ENCODE measurements around the gene IP6K3.

IP6K3 gene

GRCh38 chr6:33684428-33684896 is 62.2 kb downstream of the IP6K3 start:
- no peak for TF ChIP-seq POLR2AphosphoS5 (IDR thresholded peaks at IDR 0.05; ENCODE audit: low read depth)
- TF ChIP-seq GABPA (IDR thresholded peaks at IDR 0.05; ENCODE audit: low read depth): no peak
- no peak for TF ChIP-seq SPI1 (IDR thresholded peaks at IDR 0.05; ENCODE audit: borderline replicate concordance, low read depth)
- TF ChIP-seq REST (IDR thresholded peaks at IDR 0.05; ENCODE audit: insufficient replicate concordance, low read depth): no peak
- TF ChIP-seq, protein P1, sequence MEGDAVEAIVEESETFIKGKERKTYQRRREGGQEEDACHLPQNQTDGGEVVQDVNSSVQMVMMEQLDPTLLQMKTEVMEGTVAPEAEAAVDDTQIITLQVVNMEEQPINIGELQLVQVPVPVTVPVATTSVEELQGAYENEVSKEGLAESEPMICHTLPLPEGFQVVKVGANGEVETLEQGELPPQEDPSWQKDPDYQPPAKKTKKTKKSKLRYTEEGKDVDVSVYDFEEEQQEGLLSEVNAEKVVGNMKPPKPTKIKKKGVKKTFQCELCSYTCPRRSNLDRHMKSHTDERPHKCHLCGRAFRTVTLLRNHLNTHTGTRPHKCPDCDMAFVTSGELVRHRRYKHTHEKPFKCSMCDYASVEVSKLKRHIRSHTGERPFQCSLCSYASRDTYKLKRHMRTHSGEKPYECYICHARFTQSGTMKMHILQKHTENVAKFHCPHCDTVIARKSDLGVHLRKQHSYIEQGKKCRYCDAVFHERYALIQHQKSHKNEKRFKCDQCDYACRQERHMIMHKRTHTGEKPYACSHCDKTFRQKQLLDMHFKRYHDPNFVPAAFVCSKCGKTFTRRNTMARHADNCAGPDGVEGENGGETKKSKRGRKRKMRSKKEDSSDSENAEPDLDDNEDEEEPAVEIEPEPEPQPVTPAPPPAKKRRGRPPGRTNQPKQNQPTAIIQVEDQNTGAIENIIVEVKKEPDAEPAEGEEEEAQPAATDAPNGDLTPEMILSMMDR (IDR thresholded peaks at IDR 0.05; ENCODE audit: insufficient read depth, low read length): no peak
- DNase-seq (ENCODE audit: low read depth in 1 of 2, low spot score in 1 of 2): no peak
- Histone ChIP-seq H3K27ac (replicated peaks) (no peak overlapping the region), H3K4me3 (replicated peaks; ENCODE audit: insufficient read depth, low read length) (no peak overlapping the region), H3K27me3 (ENCODE audit: insufficient read depth, poor library complexity, severe bottlenecking) (no peaks in the 10 kb centered on the region)

DNA sequence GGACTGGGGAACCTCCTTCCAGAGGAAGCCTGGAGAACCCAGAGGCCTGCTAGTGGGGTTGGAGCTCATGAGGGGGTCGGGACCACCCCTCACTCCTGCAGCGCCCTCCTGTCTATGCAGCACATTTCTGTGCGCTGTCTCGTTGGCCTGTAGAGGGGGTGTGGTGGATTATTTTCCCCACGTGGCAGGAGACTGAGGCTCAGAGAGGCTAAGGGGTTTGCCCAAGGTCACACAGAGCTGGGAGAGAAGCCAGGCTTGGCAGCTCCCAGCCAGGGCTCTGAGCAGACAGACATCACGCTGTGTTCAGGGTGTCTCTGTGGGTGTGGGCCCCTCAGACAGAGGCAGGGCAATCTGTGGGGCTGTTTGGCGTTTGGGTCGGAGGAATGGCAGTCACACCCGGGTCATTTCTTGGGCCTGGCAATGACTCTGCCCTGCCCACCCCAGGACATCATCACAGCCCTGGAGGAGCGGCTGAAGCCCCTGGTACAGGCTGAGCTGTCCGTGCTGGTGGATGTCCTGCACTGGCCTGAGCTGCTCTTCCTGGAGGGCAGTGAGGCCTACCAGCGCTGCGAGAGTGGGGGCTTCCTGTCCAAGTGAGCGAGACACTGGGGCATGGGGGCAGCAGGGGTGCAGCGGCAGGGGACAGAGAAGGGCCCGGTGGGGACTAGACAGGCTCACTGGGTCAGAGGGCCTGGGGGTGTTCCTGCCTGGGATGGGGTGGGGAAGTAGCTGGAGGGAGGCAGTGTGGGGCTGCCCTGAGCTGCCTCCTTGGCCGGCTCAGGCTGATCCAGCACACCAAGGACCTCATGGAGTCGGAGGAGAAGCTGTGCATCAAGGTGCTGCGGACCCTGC is 62.9 kb downstream of the IP6K3 start:
- DNase-seq (ENCODE audit: low read depth in 1 of 2, low spot score in 1 of 2): no peak
- H3K27ac ChIP-seq (replicated peaks): no peak overlapping the region
- no peak for TF ChIP-seq SPI1 (IDR thresholded peaks at IDR 0.05; ENCODE audit: borderline replicate concordance, low read depth)
- TF ChIP-seq GABPA (IDR thresholded peaks at IDR 0.05; ENCODE audit: low read depth): no peak
- TF ChIP-seq, protein P1 (IDR thresholded peaks at IDR 0.05; ENCODE audit: insufficient read depth, low read length): no peak
- no peak for TF ChIP-seq POLR2AphosphoS5 (IDR thresholded peaks at IDR 0.05; ENCODE audit: low read depth)
- no peak for TF ChIP-seq REST (IDR thresholded peaks at IDR 0.05; ENCODE audit: insufficient replicate concordance, low read depth)
- no peaks in the 10 kb centered on the region for H3K27me3 ChIP-seq (ENCODE audit: insufficient read depth, poor library complexity, severe bottlenecking)
- H3K4me3 ChIP-seq (replicated peaks; ENCODE audit: insufficient read depth, low read length): no peak overlapping the region

DNA sequence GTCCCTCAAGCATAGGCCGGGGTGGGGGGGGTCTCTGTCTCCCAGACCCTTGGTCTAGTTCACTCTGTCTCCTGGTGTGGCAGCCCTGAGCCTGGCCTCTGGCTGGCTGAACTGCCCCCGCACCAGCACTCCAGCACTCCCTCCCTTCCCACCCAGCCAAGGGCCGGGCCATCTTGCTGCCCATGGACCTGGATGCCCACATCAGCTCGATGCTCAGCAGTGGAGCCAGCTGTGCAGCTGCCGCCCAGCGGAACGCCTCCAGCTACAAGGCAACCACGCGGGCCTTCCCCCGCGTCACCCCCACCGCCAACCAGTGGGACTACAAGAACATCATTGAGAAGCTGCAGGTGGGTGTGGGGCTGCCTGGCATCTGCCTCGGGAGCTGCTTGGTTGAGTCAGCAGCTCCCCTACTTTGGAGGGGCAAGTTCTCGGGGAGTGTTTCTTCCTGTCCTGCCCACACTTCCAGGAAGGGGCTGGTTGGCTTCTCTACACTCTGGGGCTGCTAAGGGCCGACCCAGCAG is 63.6 kb downstream of the IP6K3 start:
- Histone ChIP-seq H3K27ac (replicated peaks) (no peak overlapping the region), H3K27me3 (ENCODE audit: insufficient read depth, poor library complexity, severe bottlenecking) (no peaks in the 10 kb centered on the region), H3K4me3 (replicated peaks; ENCODE audit: insufficient read depth, low read length) (no peak overlapping the region)
- DNase-seq (ENCODE audit: low read depth in 1 of 2, low spot score in 1 of 2): no peak
- TF ChIP-seq SPI1 (IDR thresholded peaks at IDR 0.05; ENCODE audit: borderline replicate concordance, low read depth): no peak
- no peak for TF ChIP-seq POLR2AphosphoS5 (IDR thresholded peaks at IDR 0.05; ENCODE audit: low read depth)
- TF ChIP-seq REST (IDR thresholded peaks at IDR 0.05; ENCODE audit: insufficient replicate concordance, low read depth): no peak
- TF ChIP-seq GABPA (IDR thresholded peaks at IDR 0.05; ENCODE audit: low read depth): no peak
- TF ChIP-seq, protein P1 (IDR thresholded peaks at IDR 0.05; ENCODE audit: insufficient read depth, low read length): no peak

Data from HL-60 (cell line).